ENCODE data around the gene HTN3. TPM values are rescaled to one million over a fixed set of nuclear protein-coding genes. Genes with fewer than 3 reads are reported as not detected.

HTN3 gene
- polyA plus RNA-seq, 1 experiment: not detected

DNA sequence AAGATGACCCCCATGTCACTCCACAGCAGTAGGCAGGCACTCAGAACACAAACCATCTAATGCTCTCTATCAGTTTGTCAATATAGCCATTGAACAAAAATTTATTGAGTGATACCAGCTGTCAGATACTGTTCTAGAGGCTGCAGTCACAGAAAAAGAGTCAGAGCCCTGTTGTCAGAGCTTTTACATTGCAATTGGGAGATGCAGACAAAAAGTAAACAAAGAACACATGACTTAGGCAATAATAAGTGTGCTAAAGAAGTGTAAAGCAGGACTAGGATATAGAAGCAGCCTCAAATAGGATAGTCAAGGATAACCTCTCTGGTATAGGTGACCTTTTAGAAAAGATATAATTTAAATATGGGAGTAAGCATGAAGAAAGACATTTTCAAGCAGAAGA is 30.9 kb downstream of the HTN3 start:
- no peaks in the 10 kb centered on the region for H3K9me3 ChIP-seq (ENCODE audit: control insufficient read depth, insufficient read depth, low read length)
- TF ChIP-seq, protein P1, sequence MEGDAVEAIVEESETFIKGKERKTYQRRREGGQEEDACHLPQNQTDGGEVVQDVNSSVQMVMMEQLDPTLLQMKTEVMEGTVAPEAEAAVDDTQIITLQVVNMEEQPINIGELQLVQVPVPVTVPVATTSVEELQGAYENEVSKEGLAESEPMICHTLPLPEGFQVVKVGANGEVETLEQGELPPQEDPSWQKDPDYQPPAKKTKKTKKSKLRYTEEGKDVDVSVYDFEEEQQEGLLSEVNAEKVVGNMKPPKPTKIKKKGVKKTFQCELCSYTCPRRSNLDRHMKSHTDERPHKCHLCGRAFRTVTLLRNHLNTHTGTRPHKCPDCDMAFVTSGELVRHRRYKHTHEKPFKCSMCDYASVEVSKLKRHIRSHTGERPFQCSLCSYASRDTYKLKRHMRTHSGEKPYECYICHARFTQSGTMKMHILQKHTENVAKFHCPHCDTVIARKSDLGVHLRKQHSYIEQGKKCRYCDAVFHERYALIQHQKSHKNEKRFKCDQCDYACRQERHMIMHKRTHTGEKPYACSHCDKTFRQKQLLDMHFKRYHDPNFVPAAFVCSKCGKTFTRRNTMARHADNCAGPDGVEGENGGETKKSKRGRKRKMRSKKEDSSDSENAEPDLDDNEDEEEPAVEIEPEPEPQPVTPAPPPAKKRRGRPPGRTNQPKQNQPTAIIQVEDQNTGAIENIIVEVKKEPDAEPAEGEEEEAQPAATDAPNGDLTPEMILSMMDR (IDR thresholded peaks at IDR 0.05; ENCODE audit: low read depth, low read length): no peak
- POLR2A ChIA-PET: no interaction called here
- CTCF ChIA-PET: no interaction called here
- no peak overlapping the region for H3K4me3 ChIP-seq (ENCODE audit: low read depth, low read length)
- H3K27ac ChIP-seq (ENCODE audit: low read depth, low read length): no peak overlapping the region
- no peak for DNase-seq (ENCODE audit: low read depth, low spot score)
- no peaks in the 10 kb centered on the region for H3K27me3 ChIP-seq (ENCODE audit: control insufficient read depth, insufficient read depth, low read length)

DNA sequence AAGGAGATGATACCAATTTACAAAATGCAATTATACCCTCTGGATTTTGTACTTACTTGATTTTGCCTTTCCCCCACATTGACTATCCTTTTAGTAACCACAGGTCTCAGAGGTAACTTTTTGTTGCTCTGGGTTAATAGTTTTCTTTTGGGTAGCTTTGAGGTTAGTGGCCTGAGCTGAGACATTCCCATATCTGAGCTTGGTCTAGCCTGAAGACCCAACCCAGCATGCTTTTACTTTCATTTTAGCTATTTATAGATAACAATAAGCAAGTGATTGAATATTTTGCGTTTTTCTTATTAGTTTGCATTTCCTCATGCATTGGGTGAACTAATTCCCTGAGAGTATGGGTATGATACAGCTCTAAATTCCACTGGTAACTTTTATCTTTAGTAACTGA is 33.7 kb downstream of the HTN3 start:
- H3K27me3 ChIP-seq (ENCODE audit: control insufficient read depth, insufficient read depth, low read length): no peaks in the 10 kb centered on the region
- no peak overlapping the region for H3K27ac ChIP-seq (ENCODE audit: low read depth, low read length)
- TF ChIP-seq, protein P1 (IDR thresholded peaks at IDR 0.05; ENCODE audit: low read depth, low read length): no peak
- POLR2A ChIA-PET: no interaction called here
- H3K9me3 ChIP-seq (ENCODE audit: control insufficient read depth, insufficient read depth, low read length): no peaks in the 10 kb centered on the region
- CTCF ChIA-PET: no interaction called here
- H3K4me3 ChIP-seq (ENCODE audit: low read depth, low read length): no peak overlapping the region
- no peak for DNase-seq (ENCODE audit: low read depth, low spot score)

DNA sequence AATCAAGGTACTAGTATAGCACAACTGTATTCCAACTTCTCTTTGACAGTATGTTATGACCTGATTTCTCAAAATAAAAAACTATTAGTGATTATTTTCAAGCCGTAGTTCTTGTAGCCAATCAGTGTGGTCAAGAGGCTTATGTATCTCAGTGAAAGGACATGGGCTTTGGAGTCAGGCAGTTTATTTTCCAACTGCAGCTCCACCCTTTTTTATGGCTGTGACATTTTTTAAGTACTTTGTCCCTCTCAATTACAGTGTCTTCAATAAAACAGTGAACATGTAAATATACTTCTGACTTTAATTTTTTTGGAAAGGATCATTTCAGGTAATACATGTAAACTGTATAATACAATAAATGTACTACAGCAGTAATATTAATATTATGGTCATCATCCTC is 51.9 kb downstream of the HTN3 start:
- H3K4me3 ChIP-seq (ENCODE audit: low read depth, low read length): no peak overlapping the region
- H3K27me3 ChIP-seq (ENCODE audit: control insufficient read depth, insufficient read depth, low read length): no peaks in the 10 kb centered on the region
- TF ChIP-seq, protein P1 (IDR thresholded peaks at IDR 0.05; ENCODE audit: low read depth, low read length): no peak
- ChIA-PET POLR2A (no interaction called here), CTCF (no interaction called here)
- no peak overlapping the region for H3K27ac ChIP-seq (ENCODE audit: low read depth, low read length)
- DNase-seq (ENCODE audit: low read depth, low spot score): no peak
- H3K9me3 ChIP-seq (ENCODE audit: control insufficient read depth, insufficient read depth, low read length): no peaks in the 10 kb centered on the region

Other genes with a start within 250 kb of the HTN3 start
- gene SULT1E1, start 168.3 kb upstream of the HTN3 start, polyA plus RNA-seq (2011; rRNA removed): not detected in 2 replicates
- not detected in 2 replicates for gene CSN1S1, start 97.4 kb upstream of the HTN3 start, polyA plus RNA-seq (2011; rRNA removed)
- not detected in 2 replicates for gene CSN2, start 62.7 kb upstream of the HTN3 start, polyA plus RNA-seq (2011; rRNA removed)
- gene STATH, start 32.5 kb upstream of the HTN3 start, polyA plus RNA-seq (2011; rRNA removed): not detected in 2 replicates
- gene HTN1, start 22.0 kb downstream of the HTN3 start, polyA plus RNA-seq (2011; rRNA removed): not detected in 2 replicates
- not detected in 2 replicates for gene PRR27, start 125.8 kb downstream of the HTN3 start, polyA plus RNA-seq (2011; rRNA removed)
- not detected in 2 replicates for gene ODAM, start 167.3 kb downstream of the HTN3 start, polyA plus RNA-seq (2011; rRNA removed)
- not detected in 2 replicates for gene FDCSP, start 197.7 kb downstream of the HTN3 start, polyA plus RNA-seq (2011; rRNA removed)
- not detected in 2 replicates for gene CSN3, start 214.1 kb downstream of the HTN3 start, polyA plus RNA-seq (2011; rRNA removed)